HT-29 (cell line): ENCODE measurements around the gene CCDC8. TPM values are rescaled to one million over a fixed set of nuclear protein-coding genes. Genes with fewer than 3 reads are reported as not detected.
"Not testable (repeated sequence)": the region's sequence is repeated elsewhere in the genome, so short reads cannot be mapped to it uniquely, and the experiment has no call there.

Experiments used
- DNase-seq: peaks from one replicate; pipeline ENCODE4 v3.0.0-alpha.2; 2015; ENCODE audit warnings: low spot score
- total RNA-seq: library from RNA; depleted of rRNA; stranded (reverse); fragments of >200 nt; shearing (Covaris generic); gene quantifications from 2 replicates; pipeline ENCODE4 v1.2.3, GENCODE V29; 2014

CCDC8 gene
- total RNA-seq, 1 experiment from 2014 or later, result not detected

GRCh38 chr19:46404753-46405468 is 8.5 kb downstream of the CCDC8 start:
- peak; percentile 32 for DNase-seq

- DNase-seq, result peak; percentile 63
These were observed 9.2 kb downstream of the CCDC8 start for GRCh38 chr19:46404055-46404752.

- DNase-seq, result no peak
These were observed 10.6 kb downstream of the CCDC8 start for GRCh38 chr19:46402725-46403124.

- DNase-seq, result not testable (repeated sequence)
These were observed 15.4 kb downstream of the CCDC8 start for GRCh38 chr19:46397801-46398479.

GRCh38 chr19:46394402-46394797 is 19.0 kb downstream of the CCDC8 start:
- no peak for DNase-seq

- DNase-seq, result no peak
These were observed 19.6 kb downstream of the CCDC8 start for GRCh38 chr19:46393456-46394401.

GRCh38 chr19:46392837-46393236 is 20.5 kb downstream of the CCDC8 start:
- no peak for DNase-seq

- no peak for DNase-seq
These were observed 21.0 kb downstream of the CCDC8 start for GRCh38 chr19:46392252-46392801.

- DNase-seq, result no peak
These were observed 21.8 kb downstream of the CCDC8 start for GRCh38 chr19:46391296-46392251.

GRCh38 chr19:46390866-46391265 is 22.5 kb downstream of the CCDC8 start:
- DNase-seq, result no peak

GRCh38 chr19:46390121-46390858 is 23.1 kb downstream of the CCDC8 start:
- DNase-seq, result no peak

- DNase-seq, result no peak
These were observed 24.9 kb downstream of the CCDC8 start for GRCh38 chr19:46388311-46389095.

- no peak for DNase-seq
These were observed 25.6 kb downstream of the CCDC8 start for GRCh38 chr19:46387713-46388130.

GRCh38 chr19:46386996-46387712 is 26.2 kb downstream of the CCDC8 start:
- no peak for DNase-seq

- DNase-seq, result no peak
These were observed 27.2 kb downstream of the CCDC8 start for GRCh38 chr19:46386151-46386550.

- DNase-seq, result no peak
These were observed 27.7 kb downstream of the CCDC8 start for GRCh38 chr19:46385636-46386035.

- no peak for DNase-seq
These were observed 29.0 kb downstream of the CCDC8 start for GRCh38 chr19:46384396-46384795.

- no peak for DNase-seq
These were observed 29.5 kb downstream of the CCDC8 start for GRCh38 chr19:46383846-46384245.
